Neural cell (in vitro differentiated cells): ENCODE data around the gene SLCO2A1.

Experiments
- CTCF ChIP-seq: fragments of 450-650 bp; IDR thresholded peaks from 2 replicates; pipeline ENCODE4 v1.5.1; 2014; ENCODE audit warnings: antibody characterized with exemption, mild to moderate bottlenecking, moderate library complexity; ENCODE audit not compliant: poor library complexity, severe bottlenecking
- EP300 ChIP-seq: fragments of 450-650 bp; conservative IDR thresholded peaks from 2 replicates; pipeline ENCODE4 v1.6.1; 2014; ENCODE audit warnings: antibody characterized with exemption, mild to moderate bottlenecking, moderate library complexity; ENCODE audit not compliant: poor library complexity, severe bottlenecking
- EZH2 ChIP-seq: fragments of 200-600, 300-800 bp; shearing (Covaris generic), sonication (generic); IDR thresholded peaks from 2 replicates; pipeline ENCODE4 v1.6.1; 2014; ENCODE audit warnings: antibody characterized with exemption, low read length, borderline replicate concordance, mild to moderate bottlenecking; ENCODE audit not compliant: insufficient read depth, poor library complexity, severe bottlenecking
- RAD21 ChIP-seq: fragments of 450-650 bp; conservative IDR thresholded peaks from 2 replicates; pipeline ENCODE4 v1.6.1; 2014; ENCODE audit warnings: antibody characterized with exemption, mild to moderate bottlenecking, moderate library complexity
- REST ChIP-seq: IDR thresholded peaks from 2 replicates; pipeline ENCODE4 v1.6.1; 2012; ENCODE audit warnings: borderline replicate concordance
- TAF1 ChIP-seq: IDR thresholded peaks from 2 replicates; pipeline ENCODE4 v1.6.1; 2012; ENCODE audit warnings: low read depth

GRCh38 chr3:134001251-134001650, 28.5 kb downstream of the SLCO2A1 start:
- TF ChIP-seq CTCF (no peak), RAD21 (no peak), EP300 (no peak), EZH2 (no peak), TAF1 (no peak), REST (no peak)
